Duodenal mucosa (tissue), 2 donors: ENCODE data around the gene ALDH1L1.

Experiments used
- H3K27ac ChIP-seq: one replicate; pipeline ENCODE4 v1.7.0; 2013; ENCODE audit warnings: low read depth, low read length
- H3K27me3 ChIP-seq, 2 donors: one replicate each; pipeline ENCODE4 v1.7.0; 2013; ENCODE audit warnings: low read length in 2 of 2, control low read depth in 1 of 2; ENCODE audit not compliant: insufficient read depth in 2 of 2, control insufficient read depth in 1 of 2
- H3K36me3 ChIP-seq, 2 donors: one replicate each; pipeline ENCODE4 v1.7.0; 2013; ENCODE audit warnings: low read length in 2 of 2, control low read depth in 1 of 2; ENCODE audit not compliant: insufficient read depth in 2 of 2, control insufficient read depth in 1 of 2
- H3K4me1 ChIP-seq, 2 donors: one replicate each; pipeline ENCODE4 v1.7.0; 2013; ENCODE audit warnings: low read length in 2 of 2, control low read depth in 1 of 2; ENCODE audit not compliant: insufficient read depth in 2 of 2, control insufficient read depth in 1 of 2
- H3K4me3 ChIP-seq, 2 donors: one replicate each; pipeline ENCODE4 v1.7.0; 2013; ENCODE audit warnings: low read length in 2 of 2, low read depth in 1 of 2
- H3K9ac ChIP-seq, 2 donors: one replicate each; pipeline ENCODE4 v1.7.0; 2013; ENCODE audit warnings: low read length in 2 of 2, low read depth in 1 of 2
- H3K9me3 ChIP-seq, 2 donors: one replicate each; pipeline ENCODE4 v1.7.0; 2013; ENCODE audit warnings: low read length in 2 of 2, control low read depth in 1 of 2; ENCODE audit not compliant: control insufficient read depth in 1 of 2

The ALDH1L1 gene

GRCh38 chr3:126106336-126107202, 73.8 kb downstream of the ALDH1L1 start:
- no peaks in the 10 kb centered on the region for H3K27me3 ChIP-seq
- no peaks in the 10 kb centered on the region for H3K4me1 ChIP-seq
- H3K4me3 ChIP-seq: no peak overlapping the region
- no peak overlapping the region for H3K27ac ChIP-seq
- no peak overlapping the region for H3K9ac ChIP-seq
- H3K36me3 ChIP-seq: no peaks in the 10 kb centered on the region
- no peaks in the 10 kb centered on the region for H3K9me3 ChIP-seq

- Histone ChIP-seq H3K9ac (no peak overlapping the region), H3K4me3 (no peak overlapping the region), H3K9me3 (no peaks in the 10 kb centered on the region), H3K4me1 (no peaks in the 10 kb centered on the region), H3K27me3 (no peaks in the 10 kb centered on the region), H3K36me3 (no peaks in the 10 kb centered on the region), H3K27ac (no peak overlapping the region)
Measured at GRCh38 chr3:126105691-126106187, 74.6 kb downstream of the ALDH1L1 start.

- Histone ChIP-seq H3K27me3 (no peaks in the 10 kb centered on the region), H3K9ac (no peak overlapping the region)
Measured at GRCh38 chr3:126104742-126105605, 75.4 kb downstream of the ALDH1L1 start.

DNA sequence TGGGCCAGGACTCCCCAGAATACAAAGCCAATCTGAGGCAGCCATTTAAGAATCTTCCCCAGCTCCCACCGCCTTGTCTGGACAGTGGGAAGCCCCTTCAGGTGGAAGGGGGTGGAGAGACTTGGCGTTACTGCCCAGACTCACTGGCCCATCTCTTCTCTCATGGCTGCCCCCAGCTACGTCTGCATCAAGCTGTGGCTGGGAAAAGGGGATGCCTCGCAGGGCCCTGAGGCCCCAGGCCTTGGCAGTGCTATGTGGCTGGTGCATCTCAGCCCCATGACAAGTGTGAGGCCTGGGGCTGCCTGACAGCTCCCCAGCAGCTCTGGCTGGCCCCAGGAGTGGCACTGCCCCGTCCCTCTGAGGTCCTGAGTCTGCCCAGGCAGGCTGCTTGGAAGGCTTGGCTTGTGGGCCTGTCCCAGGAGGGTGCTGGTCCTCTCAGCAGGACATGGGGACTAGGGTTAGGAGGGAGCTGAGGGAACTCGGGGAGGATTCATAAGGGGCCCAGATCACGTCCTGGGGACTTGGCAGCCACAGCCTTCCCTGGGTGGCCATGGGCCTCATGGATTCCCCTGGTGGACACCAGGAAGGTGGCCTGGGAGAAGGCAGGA, 76.3 kb downstream of the ALDH1L1 start:
- H3K4me3 ChIP-seq: no peak overlapping the region
- no peaks in the 10 kb centered on the region for H3K4me1 ChIP-seq
- no peak overlapping the region for H3K9ac ChIP-seq
- no peak overlapping the region for H3K27ac ChIP-seq
- no peaks in the 10 kb centered on the region for H3K36me3 ChIP-seq
- no peaks in the 10 kb centered on the region for H3K27me3 ChIP-seq
- no peaks in the 10 kb centered on the region for H3K9me3 ChIP-seq

More at GRCh38 chr3:126104742-126105605, 75.4 kb downstream of the ALDH1L1 start:
- Histone ChIP-seq H3K9me3 (no peaks in the 10 kb centered on the region), H3K4me1 (no peaks in the 10 kb centered on the region), H3K36me3 (no peaks in the 10 kb centered on the region), H3K4me3 (no peak overlapping the region), H3K27ac (no peak overlapping the region)

DNA sequence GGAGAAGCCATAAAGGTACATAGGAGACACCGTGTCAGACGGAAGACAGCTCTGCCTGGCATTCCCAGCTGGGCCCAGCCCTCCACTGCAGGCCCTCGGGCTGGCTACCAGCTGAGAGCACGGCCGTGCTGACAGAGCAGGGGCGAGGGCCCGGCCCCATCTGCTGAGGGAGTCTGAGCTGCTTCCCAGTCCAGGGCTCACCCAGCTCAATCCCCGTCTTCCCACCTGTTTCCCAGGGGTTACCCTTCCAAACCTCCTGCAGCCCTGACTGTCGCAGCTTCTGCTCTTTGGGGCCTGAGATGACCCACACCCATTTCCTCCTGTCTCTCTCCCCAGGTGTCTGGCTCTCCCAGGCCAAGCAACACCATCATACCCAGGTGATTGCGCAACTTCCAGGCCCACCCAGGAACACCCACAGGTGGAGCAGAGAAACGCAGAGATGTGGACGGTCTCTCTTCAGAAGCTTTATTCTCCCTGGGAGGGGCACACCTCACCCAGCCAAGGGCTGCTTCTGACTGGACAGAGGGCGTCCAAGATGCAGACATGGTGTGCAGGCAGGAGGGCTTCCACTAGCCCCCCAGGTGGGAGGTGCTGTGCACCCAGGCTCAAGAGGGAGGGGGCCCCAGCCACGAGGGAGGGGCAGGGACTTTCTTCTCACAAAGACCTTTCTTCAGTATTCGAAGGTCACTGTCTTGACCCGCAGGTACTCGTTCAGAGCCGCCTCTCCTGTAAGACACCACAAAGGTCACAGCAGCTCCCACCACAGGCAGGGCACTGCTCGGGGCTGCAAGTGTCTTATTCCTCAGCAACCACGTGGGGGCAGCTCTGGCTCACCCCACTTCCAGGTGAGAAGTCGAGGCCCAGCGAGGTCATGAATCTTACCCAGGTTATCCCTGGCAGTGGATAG, 77.0 kb downstream of the ALDH1L1 start:
- H3K27ac ChIP-seq: no peak overlapping the region
- H3K4me3 ChIP-seq: no peak overlapping the region
- no peaks in the 10 kb centered on the region for H3K4me1 ChIP-seq
- no peaks in the 10 kb centered on the region for H3K27me3 ChIP-seq
- H3K36me3 ChIP-seq: no peaks in the 10 kb centered on the region
- H3K9ac ChIP-seq: no peak overlapping the region
- H3K9me3 ChIP-seq: no peaks in the 10 kb centered on the region

DNA sequence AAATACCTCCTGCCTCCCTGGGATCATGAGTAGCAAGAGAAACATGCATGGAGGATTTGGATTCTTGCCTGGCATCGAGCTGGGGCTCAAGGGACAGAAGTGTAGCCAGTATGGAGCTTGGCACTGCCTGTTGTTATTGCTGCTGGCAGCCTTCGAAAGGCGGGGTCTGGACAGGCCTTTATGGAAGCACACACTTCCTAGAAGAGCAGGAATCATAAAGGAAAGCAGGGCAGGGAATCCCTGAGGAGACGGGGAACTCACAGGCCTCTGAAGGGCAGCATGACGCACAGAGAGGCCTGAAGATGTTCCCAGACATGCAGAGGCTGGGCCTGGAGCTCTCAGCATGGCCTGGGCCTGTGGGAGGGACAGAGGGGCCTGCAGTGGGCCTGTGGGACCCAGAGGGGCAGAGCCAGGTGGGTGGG, 77.8 kb downstream of the ALDH1L1 start:
- H3K4me1 ChIP-seq: no peaks in the 10 kb centered on the region
- no peak overlapping the region for H3K4me3 ChIP-seq
- no peaks in the 10 kb centered on the region for H3K36me3 ChIP-seq
- H3K9ac ChIP-seq: no peak overlapping the region
- H3K27me3 ChIP-seq: no peaks in the 10 kb centered on the region
- no peak overlapping the region for H3K27ac ChIP-seq
- no peaks in the 10 kb centered on the region for H3K9me3 ChIP-seq

- no peaks in the 10 kb centered on the region for H3K27me3 ChIP-seq
- no peaks in the 10 kb centered on the region for H3K4me1 ChIP-seq
- no peaks in the 10 kb centered on the region for H3K36me3 ChIP-seq
- no peak overlapping the region for H3K4me3 ChIP-seq
- no peak overlapping the region for H3K27ac ChIP-seq
- H3K9me3 ChIP-seq: peaks cover 0 to under 1% of the 10 kb centered on the region in 2 donors
- no peak overlapping the region for H3K9ac ChIP-seq
Measured at GRCh38 chr3:126102011-126102410, 78.4 kb downstream of the ALDH1L1 start.

GRCh38 chr3:126101521-126101982, 78.8 kb downstream of the ALDH1L1 start:
- H3K36me3 ChIP-seq: no peaks in the 10 kb centered on the region
- H3K9ac ChIP-seq: no peak overlapping the region
- no peak overlapping the region for H3K27ac ChIP-seq
- H3K9me3 ChIP-seq: peaks cover 0 to 5% of the 10 kb centered on the region in 2 donors
- no peaks in the 10 kb centered on the region for H3K27me3 ChIP-seq
- H3K4me3 ChIP-seq: no peak overlapping the region
- H3K4me1 ChIP-seq: no peaks in the 10 kb centered on the region

DNA sequence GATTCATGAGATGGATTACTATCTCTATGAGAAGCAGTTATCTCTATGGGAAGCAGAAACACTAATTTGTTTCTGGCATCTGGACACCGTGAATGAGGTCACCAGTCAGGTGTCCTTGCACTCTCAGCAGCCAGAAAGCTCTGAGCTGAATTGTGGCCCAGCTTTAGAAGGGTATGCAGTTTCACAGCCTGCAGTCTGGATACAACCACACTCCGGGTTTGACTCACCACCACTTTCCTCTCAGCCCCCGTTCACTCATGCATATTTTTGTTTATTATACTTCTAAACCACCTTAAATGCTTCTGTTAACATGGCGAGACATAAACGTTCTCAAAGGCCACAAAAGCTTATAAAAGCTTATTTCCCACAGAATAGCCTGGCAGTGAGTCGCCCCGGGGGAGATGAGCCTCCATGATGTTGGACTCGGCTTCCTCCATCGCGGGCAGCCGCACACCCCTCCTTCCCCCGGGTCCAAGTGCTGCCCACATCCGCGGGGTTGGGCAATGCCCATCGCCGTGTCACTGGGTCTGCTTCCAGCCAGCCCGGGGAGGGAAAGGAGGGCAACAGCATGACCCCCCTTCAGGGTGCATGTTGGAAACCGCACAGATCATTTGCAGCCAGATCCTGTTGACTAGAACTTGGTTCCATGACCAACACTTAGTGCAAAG, 79.6 kb downstream of the ALDH1L1 start:
- H3K9me3 ChIP-seq: peaks cover under 1 to 5% of the 10 kb centered on the region in 2 donors
- no peaks in the 10 kb centered on the region for H3K4me1 ChIP-seq
- H3K27me3 ChIP-seq: no peaks in the 10 kb centered on the region
- no peak overlapping the region for H3K27ac ChIP-seq
- no peaks in the 10 kb centered on the region for H3K36me3 ChIP-seq
- no peak overlapping the region for H3K4me3 ChIP-seq
- H3K9ac ChIP-seq: no peak overlapping the region
